HepG2 (cell line): Measurements from ENCODE around the gene PKD2L2. TPM values are rescaled to one million over a fixed set of nuclear protein-coding genes. Genes with fewer than 3 reads are reported as not detected.

ENCODE experiments used
- EED ChIP-seq: sonication (generic); formaldehyde crosslinking; IDR thresholded peaks from 2 replicates; pipeline ENCODE4 v1.5.0; 2020; ENCODE audit warnings: mild to moderate bottlenecking, missing genetic modification reagents
- FOXP1 ChIP-seq, 2 experiments: fragments of 450-650 bp in 1 of 2; IDR thresholded peaks; 2 replicates each; pipeline ENCODE4 v1.6.1; 2017 to 2018; ENCODE audit warnings: antibody characterized with exemption in 1 of 2
- HNRNPH1 ChIP-seq: fragments of 200-400 bp; formaldehyde crosslinking; optimal IDR thresholded peaks from 2 replicates; pipeline ENCODE3; 2017; ENCODE audit warnings: mild to moderate bottlenecking, low read depth, low read length
- NAIF1 ChIP-seq: sonication (generic); formaldehyde crosslinking; IDR thresholded peaks from 2 replicates; pipeline ENCODE4 v1.5.0; 2020; ENCODE audit warnings: mild to moderate bottlenecking, missing genetic modification reagents, borderline replicate concordance
- ONECUT2 ChIP-seq: sonication (generic); formaldehyde crosslinking; IDR thresholded peaks from 2 replicates; pipeline ENCODE4 v1.4.0; 2020; ENCODE audit warnings: missing genetic modification reagents
- PAWR ChIP-seq: sonication (generic); formaldehyde crosslinking; IDR thresholded peaks from 2 replicates; pipeline ENCODE4 v1.4.0; 2020; ENCODE audit warnings: missing genetic modification reagents, mild to moderate bottlenecking, borderline replicate concordance
- PTBP1 ChIP-seq: fragments of 200-400 bp; formaldehyde crosslinking; IDR thresholded peaks from 2 replicates; pipeline ENCODE4 v1.6.1; 2018; ENCODE audit warnings: low read length, low read depth; ENCODE audit not compliant: poor library complexity, severe bottlenecking
- RXRB ChIP-seq: IDR thresholded peaks from 2 replicates; pipeline ENCODE4 v1.6.1; 2016; ENCODE audit warnings: borderline replicate concordance, missing genetic modification reagents, missing compliant biosample characterization
- TCF12 ChIP-seq, 2 experiments: fragments of 450-650 bp in 1 of 2; sonication (generic) in 1 of 2; formaldehyde crosslinking in 1 of 2; IDR thresholded peaks; 2 replicates each; pipeline versions ENCODE4 v1.6.1 to v1.8.0; 2017 to 2022; ENCODE audit warnings: antibody characterized with exemption in 1 of 2, mild to moderate bottlenecking in 1 of 2, missing genetic modification reagents in 1 of 2, moderate library complexity in 1 of 2
- ZNF180 ChIP-seq: sonication (generic); formaldehyde crosslinking; IDR thresholded peaks from 2 replicates; pipeline ENCODE4 v1.4.0; 2020; ENCODE audit warnings: low read depth, missing genetic modification reagents, borderline replicate concordance
- ZNF234 ChIP-seq: sonication (generic); formaldehyde crosslinking; conservative IDR thresholded peaks from 2 replicates; pipeline ENCODE4 v1.5.1; 2020; ENCODE audit warnings: mild to moderate bottlenecking, missing genetic modification reagents
- ZNF337 ChIP-seq: sonication (generic); formaldehyde crosslinking; IDR thresholded peaks from 2 replicates; pipeline ENCODE4 v1.5.1; 2020; ENCODE audit warnings: missing genetic modification reagents, low read depth, mild to moderate bottlenecking, borderline replicate concordance
- ZNF350 ChIP-seq: sonication (generic); formaldehyde crosslinking; IDR thresholded peaks from 2 replicates; pipeline ENCODE4 v1.4.0; 2020; ENCODE audit warnings: mild to moderate bottlenecking, low read depth, missing genetic modification reagents, borderline replicate concordance
- ZNF674 ChIP-seq: sonication (generic); formaldehyde crosslinking; IDR thresholded peaks from 2 replicates; pipeline ENCODE4 v1.5.0; 2020; ENCODE audit warnings: low read depth, mild to moderate bottlenecking, missing genetic modification reagents
- ZNF75D ChIP-seq: sonication (generic); formaldehyde crosslinking; IDR thresholded peaks from 2 replicates; pipeline ENCODE4 v1.8.1; 2023; ENCODE audit warnings: missing genetic modification reagents, mild to moderate bottlenecking, borderline replicate concordance
- ZSCAN20 ChIP-seq: sonication (generic); formaldehyde crosslinking; IDR thresholded peaks from 2 replicates; pipeline ENCODE4 v1.4.0; 2020; ENCODE audit warnings: missing genetic modification reagents, mild to moderate bottlenecking, borderline replicate concordance
- polyA plus RNA-seq, 8 experiments: library from polyadenylated mRNA; depleted of rRNA in 3 of 8; stranded (reverse) in 7 of 8; unstranded in 1 of 8; fragments of >200 nt; fragmentation: Illumina TruSeq in 4 of 8; extraction: Trizol in 4 of 8; gene quantifications; 2 replicates each; pipeline versions ENCODE4 v1.2.1 to v1.2.3, GENCODE V29; 2011 to 2016; ENCODE audit warnings: low read depth in 4 of 8, missing spikeins in 1 of 8, mixed read lengths in 1 of 8; ENCODE audit not compliant: insufficient read depth in 1 of 8
- total RNA-seq, 5 experiments: library from RNA; depleted of rRNA; stranded (reverse); fragments of >200 nt; fragmentation: Illumina TruSeq; extraction: Trizol; gene quantifications; 2 replicates each; pipeline ENCODE4 v1.2.3, GENCODE V29; 2016; ENCODE audit warnings: low read depth in 1 of 5
- TF ChIP-seq, protein P1 (sequence below): sonication (generic); formaldehyde crosslinking; IDR thresholded peaks from 2 replicates; pipeline ENCODE4 v1.4.0; 2020; ENCODE audit warnings: missing genetic modification reagents, borderline replicate concordance
- TF ChIP-seq, protein P2 (sequence below): sonication (generic); formaldehyde crosslinking; IDR thresholded peaks from 2 replicates; pipeline ENCODE4 v1.4.0; 2020; ENCODE audit warnings: missing genetic modification reagents
- TF ChIP-seq, protein P3 (sequence below): IDR thresholded peaks from 2 replicates; pipeline ENCODE4 v1.6.1; 2016; ENCODE audit warnings: missing biosample characterization, missing genetic modification reagents, low read depth

Gene PKD2L2
- total and polyA plus RNA-seq, 2 of the 13 experiments (the other 11 are each of a cell fraction or from before 2014, with no cell fraction given): not detected

DNA sequence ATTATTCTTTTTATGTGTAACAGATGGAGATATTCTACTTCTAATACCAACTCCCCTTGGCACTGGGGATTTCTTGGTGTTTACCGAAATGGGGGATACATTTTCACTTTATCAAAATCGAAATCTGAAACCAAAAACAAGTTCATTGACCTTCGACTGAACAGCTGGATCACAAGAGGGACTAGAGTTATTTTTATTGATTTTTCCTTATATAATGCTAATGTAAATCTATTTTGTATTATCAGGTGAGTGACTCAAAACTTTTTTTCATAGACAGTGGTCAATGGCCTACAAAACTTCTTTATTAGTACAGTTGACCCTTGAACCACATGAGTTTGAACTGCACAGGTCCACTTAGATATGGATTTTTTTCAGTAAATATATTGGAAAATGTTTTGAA, 10.2 kb downstream of the PKD2L2 start (continued):
- TF ChIP-seq, protein P1, sequence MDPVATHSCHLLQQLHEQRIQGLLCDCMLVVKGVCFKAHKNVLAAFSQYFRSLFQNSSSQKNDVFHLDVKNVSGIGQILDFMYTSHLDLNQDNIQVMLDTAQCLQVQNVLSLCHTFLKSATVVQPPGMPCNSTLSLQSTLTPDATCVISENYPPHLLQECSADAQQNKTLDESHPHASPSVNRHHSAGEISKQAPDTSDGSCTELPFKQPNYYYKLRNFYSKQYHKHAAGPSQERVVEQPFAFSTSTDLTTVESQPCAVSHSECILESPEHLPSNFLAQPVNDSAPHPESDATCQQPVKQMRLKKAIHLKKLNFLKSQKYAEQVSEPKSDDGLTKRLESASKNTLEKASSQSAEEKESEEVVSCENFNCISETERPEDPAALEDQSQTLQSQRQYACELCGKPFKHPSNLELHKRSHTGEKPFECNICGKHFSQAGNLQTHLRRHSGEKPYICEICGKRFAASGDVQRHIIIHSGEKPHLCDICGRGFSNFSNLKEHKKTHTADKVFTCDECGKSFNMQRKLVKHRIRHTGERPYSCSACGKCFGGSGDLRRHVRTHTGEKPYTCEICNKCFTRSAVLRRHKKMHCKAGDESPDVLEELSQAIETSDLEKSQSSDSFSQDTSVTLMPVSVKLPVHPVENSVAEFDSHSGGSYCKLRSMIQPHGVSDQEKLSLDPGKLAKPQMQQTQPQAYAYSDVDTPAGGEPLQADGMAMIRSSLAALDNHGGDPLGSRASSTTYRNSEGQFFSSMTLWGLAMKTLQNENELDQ (CRISPR knock-in tag): no peak
- TF ChIP-seq, protein P2, sequence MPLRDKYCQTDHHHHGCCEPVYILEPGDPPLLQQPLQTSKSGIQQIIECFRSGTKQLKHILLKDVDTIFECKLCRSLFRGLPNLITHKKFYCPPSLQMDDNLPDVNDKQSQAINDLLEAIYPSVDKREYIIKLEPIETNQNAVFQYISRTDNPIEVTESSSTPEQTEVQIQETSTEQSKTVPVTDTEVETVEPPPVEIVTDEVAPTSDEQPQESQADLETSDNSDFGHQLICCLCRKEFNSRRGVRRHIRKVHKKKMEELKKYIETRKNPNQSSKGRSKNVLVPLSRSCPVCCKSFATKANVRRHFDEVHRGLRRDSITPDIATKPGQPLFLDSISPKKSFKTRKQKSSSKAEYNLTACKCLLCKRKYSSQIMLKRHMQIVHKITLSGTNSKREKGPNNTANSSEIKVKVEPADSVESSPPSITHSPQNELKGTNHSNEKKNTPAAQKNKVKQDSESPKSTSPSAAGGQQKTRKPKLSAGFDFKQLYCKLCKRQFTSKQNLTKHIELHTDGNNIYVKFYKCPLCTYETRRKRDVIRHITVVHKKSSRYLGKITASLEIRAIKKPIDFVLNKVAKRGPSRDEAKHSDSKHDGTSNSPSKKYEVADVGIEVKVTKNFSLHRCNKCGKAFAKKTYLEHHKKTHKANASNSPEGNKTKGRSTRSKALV: no peak
- TF ChIP-seq ZNF350 (CRISPR knock-in tag) (no peak), FOXP1 (IDR thresholded peaks at IDR 0.05) (no peak), FOXP1 (CRISPR knock-in tag; IDR thresholded peaks at IDR 0.05) (peak; percentile 73; the same call in 1 of the 2 replicates), ZNF674 (no peak), ONECUT2 (CRISPR knock-in tag) (peak; percentile 91), ZNF75D (no peak), PAWR (no peak), ZNF180 (CRISPR knock-in tag) (no peak), HNRNPH1 (no peak), ZNF234 (CRISPR knock-in tag) (no peak), PTBP1 (no peak), ZSCAN20 (CRISPR knock-in tag) (no peak), NAIF1 (CRISPR knock-in tag) (no peak), TCF12 (IDR thresholded peaks at IDR 0.05) (no peak), TCF12 (CRISPR knock-in tag; IDR thresholded peaks at IDR 0.05) (peak; percentile 57; the same call in 1 of the 2 replicates), ZNF337 (CRISPR knock-in tag) (no peak), RXRB (CRISPR knock-in tag) (peak; percentile 93), EED (CRISPR knock-in tag) (no peak)
- TF ChIP-seq, protein P3, sequence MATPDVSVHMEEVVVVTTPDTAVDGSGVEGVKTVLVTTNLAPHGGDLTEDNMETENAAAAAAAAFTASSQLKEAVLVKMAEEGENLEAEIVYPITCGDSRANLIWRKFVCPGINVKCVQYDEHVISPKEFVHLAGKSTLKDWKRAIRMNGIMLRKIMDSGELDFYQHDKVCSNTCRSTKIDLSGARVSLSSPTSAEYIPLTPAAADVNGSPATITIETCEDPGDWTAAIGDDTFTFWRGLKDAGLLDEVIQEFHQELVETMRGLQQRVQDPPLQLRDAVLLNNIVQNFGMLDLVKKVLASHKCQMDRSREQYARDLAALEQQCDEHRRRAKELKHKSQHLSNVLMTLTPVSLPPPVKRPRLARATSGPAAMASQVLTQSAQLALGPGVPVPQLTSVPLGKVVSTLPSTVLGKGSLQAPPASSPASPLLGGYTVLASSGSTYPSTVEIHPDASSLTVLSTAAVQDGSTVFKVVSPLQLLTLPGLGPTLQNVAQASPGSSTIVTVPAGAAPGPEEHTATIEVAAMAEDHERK (CRISPR knock-in tag): no peak
